Effector memory CD8-positive, alpha-beta T cell (primary cell): ENCODE results near the gene RSAD1.

Source experiments
- ATAC-seq: fragments of 150-1000 bp; cut with Tn5 transposase; replicated peaks from 2 replicates; pipeline ENCODE4 v1.10.0; 2021; ENCODE audit warnings: mild to moderate bottlenecking, moderate library complexity
- DNase-seq, 3 experiments: peaks; one replicate each; pipeline ENCODE4 v3.0.0; 2021
- H3K27ac Mint-ChIP-seq, 2 donors: one replicate each; pipeline ENCODE4 v1.8.0; 2022; ENCODE audit warnings: mild to moderate bottlenecking in 2 of 2, mixed read lengths in 2 of 2, moderate library complexity in 2 of 2
- H3K27me3 Mint-ChIP-seq, 2 donors: one replicate each; pipeline ENCODE4 v1.8.0; 2022; ENCODE audit warnings: mixed read lengths in 2 of 2
- H3K36me3 Mint-ChIP-seq: one replicate; pipeline ENCODE4 v1.8.0; 2022; ENCODE audit warnings: mild to moderate bottlenecking, moderate library complexity, mixed read lengths; ENCODE audit not compliant: insufficient read depth
- H3K4me1 Mint-ChIP-seq, 2 donors: one replicate each; pipeline ENCODE4 v1.8.0; 2022; ENCODE audit warnings: low read depth in 2 of 2, mixed read lengths in 2 of 2
- H3K4me3 Mint-ChIP-seq, 2 donors: one replicate each; pipeline ENCODE4 v1.8.0; 2022; ENCODE audit warnings: mild to moderate bottlenecking in 2 of 2, mixed read lengths in 2 of 2, moderate library complexity in 2 of 2
- H3K9me3 Mint-ChIP-seq, 2 donors: one replicate each; pipeline ENCODE4 v1.8.0; 2022; ENCODE audit warnings: mixed read lengths in 2 of 2

RSAD1 gene

DNA sequence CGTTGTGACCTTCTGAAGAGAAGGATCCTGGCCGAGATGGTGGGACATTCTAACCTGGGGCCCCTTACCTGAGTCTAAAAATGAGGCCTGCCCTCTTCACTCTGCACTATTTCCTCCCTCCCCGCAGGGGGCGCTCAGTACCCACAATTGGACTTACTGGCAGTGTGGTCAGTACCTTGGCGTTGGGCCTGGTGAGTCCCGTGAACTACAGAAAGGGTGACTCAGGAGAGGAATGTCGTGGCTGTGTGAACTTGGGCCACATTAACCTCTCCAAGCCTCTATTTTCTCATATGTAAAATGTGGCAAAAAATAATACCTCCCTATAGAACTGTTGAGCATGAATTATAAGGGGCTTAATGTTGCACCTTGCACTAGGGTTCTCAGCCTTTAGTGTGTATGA is 3.9 kb downstream of the RSAD1 start:
- H3K4me1 Mint-ChIP-seq = peaks cover 22 to 30% of the 10 kb centered on the region in 2 donors
- H3K9me3 Mint-ChIP-seq = no peaks in the 10 kb centered on the region
- no peaks in the 10 kb centered on the region for H3K27me3 Mint-ChIP-seq
- H3K4me3 Mint-ChIP-seq = no peak overlapping the region
- DNase-seq (peak; percentile 62 to 68 (median 65)), ATAC-seq (peak; percentile 23)
- peak overlapping the region; percentile 74 to 80 for H3K27ac Mint-ChIP-seq
- H3K36me3 Mint-ChIP-seq = peaks cover 34% of the 10 kb centered on the region

DNA sequence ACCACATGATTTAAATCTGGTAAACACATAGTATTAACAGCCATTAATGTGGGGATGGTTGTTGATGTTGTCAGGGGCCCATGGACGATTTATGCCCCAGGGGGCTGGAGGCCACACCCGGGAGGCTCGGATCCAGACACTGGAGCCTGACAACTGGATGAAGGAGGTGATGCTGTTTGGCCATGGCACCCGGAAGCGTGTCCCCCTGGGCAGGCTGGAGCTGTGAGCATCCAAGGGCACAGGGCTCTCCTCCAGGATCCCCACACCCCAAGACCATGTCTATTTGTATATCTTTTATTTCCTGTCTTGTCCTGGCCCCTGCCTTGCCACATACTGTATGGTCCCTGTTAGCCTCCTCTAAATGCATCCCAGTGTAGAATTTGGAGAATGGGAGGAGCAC is 4.6 kb downstream of the RSAD1 start:
- Mint-ChIP-seq H3K4me1 (peaks cover 19 to 26% of the 10 kb centered on the region in 2 donors), H3K36me3 (peaks cover 34% of the 10 kb centered on the region), H3K27me3 (no peaks in the 10 kb centered on the region), H3K9me3 (no peaks in the 10 kb centered on the region), H3K4me3 (no peak overlapping the region), H3K27ac (peak overlapping the region; percentile 74 to 80)
- DNase-seq = no peak
- ATAC-seq = no peak

DNA sequence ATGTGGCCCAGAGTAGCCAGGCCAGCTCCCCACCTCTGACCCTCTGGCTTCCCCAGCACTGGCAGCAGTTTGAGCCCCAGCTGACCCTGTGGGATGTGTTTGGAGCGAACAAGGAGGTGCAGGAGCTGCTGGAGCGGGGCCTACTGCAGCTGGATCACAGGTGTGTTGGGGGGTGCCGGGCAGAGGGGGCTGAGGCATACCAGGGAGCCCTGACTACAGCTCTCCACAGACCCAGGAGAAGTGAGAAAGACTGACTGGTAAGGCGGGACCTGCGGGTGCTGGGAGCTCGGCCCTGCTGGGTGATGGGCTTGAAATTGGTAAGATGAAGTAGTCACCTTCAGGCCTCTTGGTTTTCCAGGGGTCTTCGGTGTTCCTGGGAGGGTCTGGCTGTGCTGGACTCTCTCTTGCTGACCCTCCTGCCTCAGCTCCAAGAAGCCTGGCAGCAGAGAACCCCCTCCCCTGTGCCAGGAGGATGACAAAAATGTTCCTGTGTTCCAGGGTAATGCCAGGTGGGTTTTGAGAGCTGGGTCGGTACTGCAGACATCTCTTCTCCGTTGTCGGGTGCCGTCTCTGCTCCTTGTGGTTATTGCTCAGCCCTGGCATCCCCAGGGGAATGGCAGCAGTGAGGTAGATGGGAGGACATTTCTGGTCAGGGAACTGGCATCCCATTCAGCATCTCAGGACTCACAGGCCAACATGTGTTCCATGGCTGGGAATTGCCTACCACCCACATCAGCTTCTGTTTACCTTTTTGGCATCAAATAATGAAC is 5.9 kb downstream of the RSAD1 start:
- ATAC-seq = no peak
- Mint-ChIP-seq H3K36me3 (peaks cover 34% of the 10 kb centered on the region), H3K27me3 (no peaks in the 10 kb centered on the region), H3K4me3 (no peak overlapping the region), H3K9me3 (no peaks in the 10 kb centered on the region), H3K4me1 (peaks cover 15 to 19% of the 10 kb centered on the region in 2 donors), H3K27ac (peak overlapping the region; percentile 17 to 20)
- no peak for DNase-seq

DNA sequence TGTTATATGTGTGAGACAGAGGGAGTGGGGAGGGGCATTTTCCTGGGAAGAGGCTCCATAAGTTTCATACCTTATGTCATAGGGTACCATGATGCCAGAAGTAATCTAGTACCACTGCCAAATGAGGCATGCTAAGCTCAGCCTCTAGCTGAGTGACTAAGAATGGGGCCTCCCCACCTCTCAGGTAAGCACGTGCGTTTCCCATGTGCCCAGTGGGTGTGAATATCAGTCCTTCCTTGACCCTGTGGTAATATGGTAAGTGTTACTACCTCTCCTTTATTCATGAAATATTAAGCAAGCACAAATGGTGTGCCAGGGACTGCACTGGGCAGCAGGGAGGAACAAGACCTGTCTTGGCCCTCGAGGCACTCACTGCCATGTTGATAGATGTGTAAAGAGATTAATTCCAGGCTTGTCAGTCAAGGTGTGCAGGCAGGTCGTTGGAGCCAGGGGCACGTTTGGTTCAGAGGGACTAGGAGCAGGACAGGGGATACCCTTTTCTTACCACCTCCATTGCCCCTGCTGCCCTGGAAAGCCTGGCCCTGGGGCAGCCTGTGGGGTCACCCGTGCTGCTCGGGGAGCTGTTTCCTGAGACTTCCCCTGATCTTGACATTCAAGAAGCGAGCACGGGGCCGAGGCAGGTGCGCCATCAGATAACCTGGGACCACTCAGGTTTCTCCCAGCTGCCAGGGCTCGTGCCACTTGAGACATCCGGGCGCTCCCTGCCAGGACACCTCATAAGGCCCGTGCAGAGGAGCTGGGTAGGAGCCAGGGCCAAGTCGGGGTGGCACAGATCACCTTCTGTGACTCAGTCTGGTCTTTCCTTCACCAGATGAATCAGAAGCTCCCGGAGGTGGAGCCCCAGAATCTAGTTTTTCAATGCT is 8.8 kb downstream of the RSAD1 start:
- DNase-seq (no peak), ATAC-seq (no peak)
- Mint-ChIP-seq H3K27ac (no peak overlapping the region), H3K4me3 (no peak overlapping the region), H3K27me3 (no peaks in the 10 kb centered on the region), H3K4me1 (peaks cover 4% of the 10 kb centered on the region in 2 donors), H3K36me3 (peaks cover 26% of the 10 kb centered on the region), H3K9me3 (no peaks in the 10 kb centered on the region)

DNA sequence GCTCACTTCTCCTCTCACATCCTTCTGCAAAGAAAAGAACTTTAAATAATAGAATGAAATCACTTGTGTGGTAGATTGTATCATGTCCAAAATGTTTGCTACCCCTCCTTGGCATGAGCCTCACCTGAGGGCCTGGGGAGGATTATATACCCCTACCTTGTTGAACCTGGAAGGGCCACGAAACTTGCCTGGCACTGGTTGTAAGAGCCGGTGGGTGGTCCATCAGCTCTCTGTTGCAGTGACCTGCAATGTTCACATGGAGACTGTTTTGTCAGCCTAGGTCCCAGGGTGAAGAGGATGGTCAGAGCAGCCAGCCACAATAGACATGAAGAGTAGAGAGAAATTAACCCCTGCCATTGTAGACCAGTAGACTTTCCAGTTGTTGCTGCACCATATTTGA is 10.2 kb downstream of the RSAD1 start:
- ATAC-seq (no peak), DNase-seq (no peak)
- peaks cover 13% of the 10 kb centered on the region for H3K36me3 Mint-ChIP-seq
- H3K4me1 Mint-ChIP-seq = no peaks in the 10 kb centered on the region
- H3K4me3 Mint-ChIP-seq = no peak overlapping the region
- no peaks in the 10 kb centered on the region for H3K27me3 Mint-ChIP-seq
- H3K9me3 Mint-ChIP-seq = no peaks in the 10 kb centered on the region
- peak overlapping the region in 1 of 2 donors; percentile 44 for H3K27ac Mint-ChIP-seq

DNA sequence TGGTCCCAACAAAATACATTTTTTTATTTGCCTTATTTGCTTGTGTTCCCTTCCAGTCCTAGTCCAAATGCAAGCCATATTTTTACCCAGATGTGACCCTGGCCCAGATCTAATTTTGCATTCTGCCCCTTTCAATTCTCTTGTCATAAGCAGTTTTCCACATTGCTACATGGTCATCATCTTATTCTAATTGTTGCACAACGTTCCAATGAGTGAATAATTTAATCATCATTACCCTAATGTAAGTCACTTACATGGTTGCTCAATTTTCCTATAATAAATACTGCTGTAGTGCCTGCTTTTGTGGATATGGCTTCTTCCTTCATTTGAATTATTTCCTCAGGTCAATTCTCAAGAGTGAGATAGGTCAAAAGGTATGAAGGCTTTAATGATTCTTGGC is 12.8 kb downstream of the RSAD1 start:
- Mint-ChIP-seq H3K4me1 (no peaks in the 10 kb centered on the region), H3K4me3 (no peak overlapping the region), H3K36me3 (peaks cover 2% of the 10 kb centered on the region), H3K27me3 (peaks cover 0 to 2% of the 10 kb centered on the region in 2 donors), H3K27ac (no peak overlapping the region), H3K9me3 (no peaks in the 10 kb centered on the region)
- no peak for ATAC-seq
- no peak for DNase-seq

DNA sequence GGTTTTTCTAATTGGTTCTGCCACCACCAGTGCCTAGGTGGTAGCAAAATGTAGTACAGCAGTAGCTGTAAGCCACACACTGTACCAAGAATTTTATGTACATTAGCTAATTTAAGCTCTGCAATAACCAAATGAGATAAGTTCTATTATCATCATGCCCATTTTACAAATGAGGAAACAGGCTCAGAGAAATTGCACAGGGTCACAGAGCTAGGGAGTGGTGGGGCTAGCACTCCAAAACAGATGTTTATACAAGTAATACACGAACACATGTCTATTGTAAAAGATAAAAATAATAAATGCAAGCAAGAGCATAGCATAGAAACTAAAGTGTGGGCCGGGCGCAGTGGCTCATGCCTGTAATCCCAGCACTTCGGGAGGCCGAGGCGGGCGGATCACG is 13.6 kb downstream of the RSAD1 start:
- DNase-seq (no peak), ATAC-seq (no peak)
- Mint-ChIP-seq H3K27ac (no peak overlapping the region), H3K36me3 (peaks cover 3% of the 10 kb centered on the region), H3K27me3 (peaks cover 0 to 5% of the 10 kb centered on the region in 2 donors), H3K4me3 (no peak overlapping the region), H3K4me1 (no peaks in the 10 kb centered on the region), H3K9me3 (no peaks in the 10 kb centered on the region)

DNA sequence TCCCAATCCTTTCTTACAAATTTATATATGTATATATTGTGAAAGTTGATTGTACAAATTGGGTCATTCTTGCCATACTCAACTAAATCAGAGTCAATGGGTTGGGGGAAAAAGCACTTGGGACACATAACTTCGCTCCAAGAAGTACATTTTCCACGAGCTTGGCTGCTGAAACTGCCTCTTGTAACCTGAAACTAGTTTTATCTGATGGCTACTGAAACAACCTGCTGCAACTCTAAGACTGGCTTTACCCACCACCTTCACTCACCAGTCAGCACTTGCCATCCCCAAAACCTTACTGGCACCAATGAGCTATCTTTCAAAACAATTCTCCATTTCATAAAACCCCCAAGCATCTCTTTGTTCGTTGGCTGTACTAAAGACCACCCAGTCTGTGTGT is 15.1 kb downstream of the RSAD1 start:
- no peaks in the 10 kb centered on the region for H3K4me1 Mint-ChIP-seq
- H3K27ac Mint-ChIP-seq = no peak overlapping the region
- H3K9me3 Mint-ChIP-seq = no peaks in the 10 kb centered on the region
- peaks cover 0 to 5% of the 10 kb centered on the region in 2 donors for H3K27me3 Mint-ChIP-seq
- H3K4me3 Mint-ChIP-seq = no peak overlapping the region
- DNase-seq = no peak
- no peak for ATAC-seq
- peaks cover 3% of the 10 kb centered on the region for H3K36me3 Mint-ChIP-seq

DNA sequence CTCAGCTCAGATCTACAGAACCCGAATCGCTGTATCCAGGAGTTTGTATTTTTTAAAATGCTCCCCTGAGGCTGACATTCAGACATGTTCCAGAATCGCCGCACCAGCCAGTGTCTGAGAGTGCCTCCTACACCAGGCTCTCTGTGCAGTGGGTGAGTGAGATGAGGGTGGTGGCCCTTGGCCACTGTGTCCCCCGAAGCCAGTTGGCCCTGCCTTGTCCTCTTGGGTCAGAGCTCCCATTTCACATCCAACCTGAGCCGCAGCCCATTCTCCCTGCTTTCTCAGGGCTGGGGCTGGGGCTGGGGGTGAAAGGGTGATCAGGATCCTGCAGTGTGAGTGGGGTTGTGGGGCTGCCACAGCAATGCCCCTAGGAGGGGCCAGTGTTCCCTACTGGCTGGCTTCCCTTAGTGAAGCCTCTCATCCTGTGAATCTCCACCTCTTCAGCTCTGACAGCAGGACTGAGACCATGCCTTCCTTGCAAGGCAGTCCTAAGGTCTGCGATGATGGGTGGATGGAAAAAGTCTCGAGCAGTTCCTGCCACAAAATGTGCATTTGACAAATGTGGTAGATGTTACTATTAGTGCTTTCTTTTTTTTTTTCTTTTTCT is 16.7 kb downstream of the RSAD1 start:
- DNase-seq (no peak), ATAC-seq (no peak)
- Mint-ChIP-seq H3K36me3 (peaks cover 3% of the 10 kb centered on the region), H3K4me3 (no peak overlapping the region), H3K9me3 (no peaks in the 10 kb centered on the region), H3K27me3 (peaks cover 0 to 5% of the 10 kb centered on the region in 2 donors), H3K4me1 (no peaks in the 10 kb centered on the region), H3K27ac (no peak overlapping the region)

DNA sequence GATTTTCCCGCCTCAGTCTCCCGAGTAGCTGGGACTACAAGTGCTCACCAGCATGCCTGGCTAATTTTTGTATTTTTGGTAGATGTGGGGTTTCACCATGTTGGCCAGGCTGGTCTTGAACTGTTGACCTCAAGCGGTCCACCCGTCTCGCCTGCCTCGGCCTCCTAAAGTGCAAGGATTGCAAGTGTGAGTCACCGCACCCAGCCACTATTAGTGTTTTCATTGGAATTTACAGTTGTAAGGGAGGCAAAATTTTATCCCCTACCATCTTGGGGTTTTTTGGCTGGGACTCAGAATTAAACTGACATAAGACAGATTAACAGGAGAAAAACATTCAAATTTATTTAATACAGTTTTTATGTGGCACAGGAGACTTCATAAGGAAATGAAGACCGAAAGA is 17.3 kb downstream of the RSAD1 start:
- Mint-ChIP-seq H3K27me3 (peaks cover 0 to 5% of the 10 kb centered on the region in 2 donors), H3K4me1 (no peaks in the 10 kb centered on the region), H3K27ac (no peak overlapping the region), H3K36me3 (peaks cover 3% of the 10 kb centered on the region), H3K4me3 (no peak overlapping the region), H3K9me3 (no peaks in the 10 kb centered on the region)
- ATAC-seq = no peak
- no peak for DNase-seq

DNA sequence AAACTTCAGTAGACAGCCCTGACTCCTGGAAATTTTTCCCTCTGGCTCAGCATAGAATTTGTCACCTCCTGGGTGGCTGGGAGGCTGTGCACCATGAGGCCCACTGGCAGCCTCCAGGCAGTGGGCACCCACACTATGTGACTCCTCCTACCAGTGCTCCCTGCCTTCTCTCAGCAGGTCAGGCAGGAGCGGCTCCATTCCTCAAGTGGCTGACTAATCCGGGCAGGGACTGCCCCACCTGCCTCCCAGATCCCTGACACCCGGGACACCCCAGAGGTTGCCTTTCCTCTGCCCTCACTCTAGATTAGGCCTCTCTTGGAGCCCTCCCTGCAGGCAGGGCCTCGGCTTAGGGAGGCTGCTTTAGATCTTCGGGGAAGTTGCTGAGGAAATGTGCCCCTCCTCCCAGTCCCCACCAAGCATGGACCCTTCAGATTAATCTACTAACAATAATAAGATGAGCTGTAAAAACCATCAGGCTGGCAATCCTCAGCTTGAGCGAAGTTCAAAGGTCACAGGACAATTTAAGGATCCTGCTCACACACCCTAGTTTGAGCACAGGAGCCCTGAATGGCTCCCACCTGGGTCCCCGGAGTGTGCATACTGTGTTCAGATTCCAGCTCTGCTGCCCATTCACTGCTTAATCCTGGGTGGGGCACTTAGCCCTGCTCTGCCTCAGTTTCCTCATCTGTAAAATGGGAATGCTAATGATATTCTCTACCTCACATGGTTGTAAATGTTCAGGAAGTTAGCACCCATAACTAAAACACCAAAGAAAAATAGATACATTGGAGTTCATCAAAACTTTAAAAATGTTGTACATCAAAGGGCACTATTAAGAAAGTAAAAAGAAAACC is 19.6 kb downstream of the RSAD1 start:
- Mint-ChIP-seq H3K27ac (no peak overlapping the region), H3K4me1 (no peaks in the 10 kb centered on the region), H3K9me3 (no peaks in the 10 kb centered on the region), H3K36me3 (peaks cover 3% of the 10 kb centered on the region), H3K27me3 (peaks cover 0 to 5% of the 10 kb centered on the region in 2 donors), H3K4me3 (no peak overlapping the region)
- ATAC-seq = no peak
- no peak for DNase-seq

DNA sequence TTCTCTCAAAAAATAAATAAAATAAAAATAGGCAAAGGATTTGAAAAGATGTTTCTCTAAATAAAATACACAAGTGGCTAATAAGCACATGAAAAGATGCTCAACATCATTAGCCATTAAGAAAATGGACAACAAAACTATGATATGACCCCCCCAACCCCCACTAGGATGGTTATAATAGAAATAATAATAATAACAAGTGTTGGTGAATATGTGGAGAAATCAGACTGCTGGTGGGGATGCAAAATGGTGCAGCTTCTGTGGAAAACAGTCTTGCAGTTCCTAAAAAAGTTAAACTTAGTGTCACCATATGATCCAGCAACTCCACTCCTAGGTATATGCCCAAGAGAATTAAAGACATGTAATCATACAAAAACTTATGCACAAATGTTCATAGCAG is 20.6 kb downstream of the RSAD1 start:
- H3K27ac Mint-ChIP-seq = no peak overlapping the region
- no peaks in the 10 kb centered on the region for H3K9me3 Mint-ChIP-seq
- ATAC-seq = no peak
- H3K36me3 Mint-ChIP-seq = peaks cover 3% of the 10 kb centered on the region
- H3K4me1 Mint-ChIP-seq = peaks cover 0 to 4% of the 10 kb centered on the region in 2 donors
- H3K27me3 Mint-ChIP-seq = peaks cover 0 to 5% of the 10 kb centered on the region in 2 donors
- no peak overlapping the region for H3K4me3 Mint-ChIP-seq
- DNase-seq = no peak

DNA sequence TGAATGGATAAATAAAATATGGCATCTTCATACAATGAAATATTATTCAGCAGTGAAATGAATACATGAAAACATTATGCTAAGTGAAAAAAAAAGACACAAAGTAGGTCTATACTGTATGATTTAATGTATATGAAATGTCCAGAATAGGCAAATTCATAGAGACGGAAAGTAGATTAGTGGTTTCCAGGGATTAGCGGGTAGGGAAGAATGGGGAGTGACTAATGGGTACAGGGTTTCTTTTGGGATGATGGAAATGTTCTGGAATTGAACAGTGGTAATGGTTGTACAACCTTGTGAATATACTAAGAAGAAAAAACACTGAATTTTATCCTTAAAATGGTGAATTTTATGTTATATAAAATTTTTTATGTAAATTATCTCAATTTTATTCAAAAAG is 21.1 kb downstream of the RSAD1 start:
- H3K36me3 Mint-ChIP-seq = peaks cover 3% of the 10 kb centered on the region
- H3K9me3 Mint-ChIP-seq = no peaks in the 10 kb centered on the region
- DNase-seq (no peak), ATAC-seq (no peak)
- peaks cover 0 to 4% of the 10 kb centered on the region in 2 donors for H3K4me1 Mint-ChIP-seq
- H3K27me3 Mint-ChIP-seq = peaks cover 0 to 5% of the 10 kb centered on the region in 2 donors
- H3K27ac Mint-ChIP-seq = no peak overlapping the region
- no peak overlapping the region for H3K4me3 Mint-ChIP-seq
